HG03280 (cell line): Measurements from ENCODE around the gene BMPR2.
"Not testable (repeated sequence)": the region's sequence is repeated elsewhere in the genome, so short reads cannot be mapped to it uniquely, and the experiment has no call there.

Source experiments
- ATAC-seq: cut with Tn5 transposase; IDR thresholded peaks from one replicate; pipeline ENCODE4 v1.9.1; 2021; ENCODE audit warnings: mild to moderate bottlenecking, moderate library complexity; ENCODE audit not compliant: unreplicated experiment

The BMPR2 gene

GRCh38 chr2:202375609-202376408 is at the start of gene BMPR2:
Gene BMPR2, plus strand, starts transcription at chr2:202376327. Its CDS starts 1,148 bp downstream, at chr2:202377475.
- peak; percentile 75 for ATAC-seq

GRCh38 chr2:202327858-202328257 is 48.3 kb upstream of the BMPR2 start:
- ATAC-seq: no peak

- no peak for ATAC-seq
Observed at GRCh38 chr2:202335791-202336467, 40.2 kb upstream of the BMPR2 start.

- ATAC-seq: no peak
Observed at GRCh38 chr2:202337151-202337550, 39.0 kb upstream of the BMPR2 start.

GRCh38 chr2:202337706-202338346 is 38.3 kb upstream of the BMPR2 start:
- ATAC-seq: no peak

GRCh38 chr2:202339071-202339870 is 36.9 kb upstream of the BMPR2 start:
- no peak for ATAC-seq

- no peak for ATAC-seq
Observed at GRCh38 chr2:202344178-202344577, 31.9 kb upstream of the BMPR2 start.

- no peak for ATAC-seq
Observed at GRCh38 chr2:202346180-202346579, 29.9 kb upstream of the BMPR2 start.

GRCh38 chr2:202353430-202353829 is 22.7 kb upstream of the BMPR2 start:
- ATAC-seq: no peak

- no peak for ATAC-seq
Observed at GRCh38 chr2:202355993-202356505, 20.1 kb upstream of the BMPR2 start.

GRCh38 chr2:202358924-202359323 is 17.2 kb upstream of the BMPR2 start:
- ATAC-seq: not testable (repeated sequence)

- no peak for ATAC-seq
Observed at GRCh38 chr2:202360646-202361045, 15.5 kb upstream of the BMPR2 start.

- no peak for ATAC-seq
Observed at GRCh38 chr2:202361108-202361507, 15.0 kb upstream of the BMPR2 start.

GRCh38 chr2:202373490-202373889 is 2.6 kb upstream of the BMPR2 start:
- ATAC-seq: no peak

GRCh38 chr2:202374383-202374782 is 1.7 kb upstream of the BMPR2 start:
- ATAC-seq: not testable (repeated sequence)

GRCh38 chr2:202375033-202375608 is 1.0 kb upstream of the BMPR2 start:
- ATAC-seq: no peak

GRCh38 chr2:202376460-202377206 is 506 bp downstream of the BMPR2 start:
- ATAC-seq: peak; percentile 28

- ATAC-seq: no peak
Observed at GRCh38 chr2:202377207-202377761, 1.2 kb downstream of the BMPR2 start.

GRCh38 chr2:202378001-202378400 is 1.9 kb downstream of the BMPR2 start:
- ATAC-seq: no peak
